H9 (cell line): Measurements from ENCODE around the gene CHGA. TPM values are rescaled to one million over a fixed set of nuclear protein-coding genes. Genes with fewer than 3 reads are reported as not detected.

ENCODE experiments used
- DNase-seq: peaks from one replicate; pipeline ENCODE4 v3.0.0-alpha.2; 2017
- H2AFZ ChIP-seq: one replicate; pipeline ENCODE4 v1.6.1; 2013; ENCODE audit warnings: mild to moderate bottlenecking, low read length, control low read depth, moderate library complexity
- H2AK5ac ChIP-seq: 2 replicates; pipeline ENCODE4 v1.6.1; 2013; ENCODE audit warnings: low read length, control low read depth, mixed read lengths; ENCODE audit not compliant: insufficient read length
- H2BK120ac ChIP-seq: one replicate; pipeline ENCODE4 v1.6.1; 2013; ENCODE audit warnings: low read depth, mild to moderate bottlenecking, low read length, control low read depth, inconsistent platforms; ENCODE audit not compliant: poor library complexity, severe bottlenecking
- H2BK12ac ChIP-seq: 2 replicates; pipeline ENCODE4 v1.6.1; 2013; ENCODE audit warnings: low read length, control low read depth, mixed read lengths, low read depth; ENCODE audit not compliant: insufficient read length
- H2BK15ac ChIP-seq: 2 replicates; pipeline ENCODE4 v1.6.1; 2013; ENCODE audit warnings: low read depth, low read length, control low read depth
- H2BK20ac ChIP-seq: one replicate; pipeline ENCODE4 v1.6.1; 2013; ENCODE audit warnings: low read depth, mild to moderate bottlenecking, low read length, control low read depth, inconsistent platforms; ENCODE audit not compliant: poor library complexity, severe bottlenecking
- H2BK5ac ChIP-seq: 2 replicates; pipeline ENCODE4 v1.6.1; 2013; ENCODE audit warnings: low read length, control low read depth, mixed read lengths; ENCODE audit not compliant: insufficient read length
- H3K14ac ChIP-seq: 2 replicates; pipeline ENCODE4 v1.6.1; 2013; ENCODE audit warnings: low read length, control low read depth; ENCODE audit not compliant: insufficient read depth
- H3K18ac ChIP-seq: 2 replicates; pipeline ENCODE4 v1.6.1; 2013; ENCODE audit warnings: low read depth, mild to moderate bottlenecking, mixed read lengths, low read length, control low read depth; ENCODE audit not compliant: insufficient read length
- H3K23ac ChIP-seq: 2 replicates; pipeline ENCODE4 v1.6.1; 2013; ENCODE audit warnings: low read length, control low read depth, mixed read lengths, low read depth; ENCODE audit not compliant: insufficient read length
- H3K23me2 ChIP-seq: 2 replicates; pipeline ENCODE4 v1.6.1; 2013; ENCODE audit warnings: low read depth, mild to moderate bottlenecking, mixed read lengths, low read length, control low read depth; ENCODE audit not compliant: insufficient read length, poor library complexity, severe bottlenecking
- H3K27ac ChIP-seq: 2 replicates; pipeline ENCODE4 v1.5.1; 2013; ENCODE audit warnings: low read length, control low read depth, mixed read lengths, low read depth; ENCODE audit not compliant: insufficient read length
- H3K27me3 ChIP-seq: 2 replicates; pipeline ENCODE4 v1.6.1; 2013; ENCODE audit warnings: low read length, control low read depth, inconsistent platforms; ENCODE audit not compliant: insufficient read depth
- H3K4ac ChIP-seq: 2 replicates; pipeline ENCODE4 v1.6.1; 2013; ENCODE audit warnings: low read depth, mild to moderate bottlenecking, control low read depth, inconsistent platforms, low read length, moderate library complexity
- H3K4me1 ChIP-seq: 2 replicates; pipeline ENCODE4 v1.6.1; 2013; ENCODE audit warnings: low read length, control low read depth, inconsistent platforms; ENCODE audit not compliant: insufficient read depth
- H3K4me2 ChIP-seq: 2 replicates; pipeline ENCODE4 v1.6.1; 2013; ENCODE audit warnings: low read length, control low read depth, mixed read lengths; ENCODE audit not compliant: insufficient read length, insufficient read depth
- H3K56ac ChIP-seq: 2 replicates; pipeline ENCODE4 v1.6.1; 2013; ENCODE audit warnings: low read depth, mild to moderate bottlenecking, mixed read lengths, low read length, control low read depth; ENCODE audit not compliant: insufficient read length
- H3K79me1 ChIP-seq: 2 replicates; pipeline ENCODE4 v1.6.1; 2013; ENCODE audit warnings: low read depth, mild to moderate bottlenecking, moderate library complexity, low read length, control low read depth, inconsistent platforms; ENCODE audit not compliant: insufficient read depth, poor library complexity, severe bottlenecking
- H3K79me2 ChIP-seq: 2 replicates; pipeline ENCODE4 v1.6.1; 2013; ENCODE audit warnings: low read length, control low read depth, inconsistent platforms; ENCODE audit not compliant: insufficient read depth
- H3K9ac ChIP-seq: 2 replicates; pipeline ENCODE4 v1.6.1; 2013; ENCODE audit warnings: low read length, control low read depth, mixed read lengths; ENCODE audit not compliant: insufficient read length; ENCODE audit errors: extremely low read depth
- H3K9me3 ChIP-seq: one replicate; pipeline ENCODE4 v1.6.1; 2013; ENCODE audit warnings: low read depth, low read length, inconsistent platforms; ENCODE audit not compliant: control insufficient read depth
- H3T11ph ChIP-seq: one replicate; pipeline ENCODE4 v1.6.1; 2013; ENCODE audit warnings: mild to moderate bottlenecking, low read length, control low read depth, inconsistent platforms
- H4K20me1 ChIP-seq: one replicate; pipeline ENCODE4 v1.6.1; 2013; ENCODE audit not compliant: control insufficient read depth, insufficient read length, insufficient read depth
- H4K5ac ChIP-seq: 2 replicates; pipeline ENCODE4 v1.6.1; 2013; ENCODE audit warnings: low read depth, mild to moderate bottlenecking, mixed read lengths, low read length, control low read depth; ENCODE audit not compliant: insufficient read length
- H4K8ac ChIP-seq: replicated peaks from 2 replicates; pipeline ENCODE4 v1.6.1; 2013; ENCODE audit warnings: low read length, control low read depth, mixed read lengths, low read depth; ENCODE audit not compliant: insufficient read length
- H4K91ac ChIP-seq: 2 replicates; pipeline ENCODE4 v1.6.1; 2013; ENCODE audit warnings: low read depth, mild to moderate bottlenecking, moderate library complexity, mixed read lengths, low read length, control low read depth; ENCODE audit not compliant: insufficient read length
- H3K27ac Mint-ChIP-seq, 3 experiments: 2 replicates in 2 of 3; 3 replicates in 1 of 3; pipeline ENCODE4 v1.8.0; 2020 to 2021; ENCODE audit warnings: mixed read lengths in 3 of 3, mild to moderate bottlenecking in 1 of 3, moderate library complexity in 1 of 3
- H3K27me3 Mint-ChIP-seq: 2 replicates; pipeline ENCODE4 v1.8.0; 2021; ENCODE audit warnings: low read depth, mild to moderate bottlenecking, moderate library complexity, mixed read lengths
- H3K36me3 Mint-ChIP-seq, 3 experiments: 2 replicates in 2 of 3; 3 replicates in 1 of 3; pipeline ENCODE4 v1.8.0; 2020 to 2021; ENCODE audit warnings: low read depth in 3 of 3, mixed read lengths in 3 of 3; ENCODE audit not compliant: insufficient read depth in 1 of 3
- H3K4me1 Mint-ChIP-seq, 2 experiments: 2 replicates each; pipeline ENCODE4 v1.8.0; 2020; ENCODE audit warnings: mixed read lengths in 2 of 2
- H3K4me3 Mint-ChIP-seq, 2 experiments: 2 replicates in 1 of 2; 3 replicates in 1 of 2; pipeline ENCODE4 v1.8.0; 2020 to 2021; ENCODE audit warnings: mild to moderate bottlenecking in 2 of 2, mixed read lengths in 2 of 2, moderate library complexity in 1 of 2
- H3K9me3 Mint-ChIP-seq, 2 experiments: 2 replicates in 1 of 2; 3 replicates in 1 of 2; pipeline ENCODE4 v1.8.0; 2020; ENCODE audit warnings: mild to moderate bottlenecking in 2 of 2, mixed read lengths in 2 of 2, moderate library complexity in 1 of 2
- whole genome bisulfite sequencing: extraction: QIAGEN DNeasy Blood & Tissue Kit; methylation state at CpG from one replicate; pipeline ENCODE4 v1.1.7; 2013; ENCODE audit warnings: missing lambda C conversion rate, low lambda C conversion rate, mixed read lengths; ENCODE audit not compliant: insufficient read length; ENCODE audit errors: extremely low coverage; 5-methylcytosine and 5-hydroxymethylcytosine counted together
- total RNA-seq: library from RNA; stranded (reverse); gene quantifications from 2 replicates; pipeline ENCODE4 v1.2.1, GENCODE V29; 2021
- TF ChIP-seq, protein P1 (sequence below): fragments of 200-600 bp; sonication (generic); conservative IDR thresholded peaks from 3 replicates; pipeline ENCODE4 v1.8.0; 2021; ENCODE audit warnings: antibody characterized with exemption, mild to moderate bottlenecking

CHGA gene
- total RNA-seq, 1 experiment from 2014 or later, result 6.7 TPM

DNA sequence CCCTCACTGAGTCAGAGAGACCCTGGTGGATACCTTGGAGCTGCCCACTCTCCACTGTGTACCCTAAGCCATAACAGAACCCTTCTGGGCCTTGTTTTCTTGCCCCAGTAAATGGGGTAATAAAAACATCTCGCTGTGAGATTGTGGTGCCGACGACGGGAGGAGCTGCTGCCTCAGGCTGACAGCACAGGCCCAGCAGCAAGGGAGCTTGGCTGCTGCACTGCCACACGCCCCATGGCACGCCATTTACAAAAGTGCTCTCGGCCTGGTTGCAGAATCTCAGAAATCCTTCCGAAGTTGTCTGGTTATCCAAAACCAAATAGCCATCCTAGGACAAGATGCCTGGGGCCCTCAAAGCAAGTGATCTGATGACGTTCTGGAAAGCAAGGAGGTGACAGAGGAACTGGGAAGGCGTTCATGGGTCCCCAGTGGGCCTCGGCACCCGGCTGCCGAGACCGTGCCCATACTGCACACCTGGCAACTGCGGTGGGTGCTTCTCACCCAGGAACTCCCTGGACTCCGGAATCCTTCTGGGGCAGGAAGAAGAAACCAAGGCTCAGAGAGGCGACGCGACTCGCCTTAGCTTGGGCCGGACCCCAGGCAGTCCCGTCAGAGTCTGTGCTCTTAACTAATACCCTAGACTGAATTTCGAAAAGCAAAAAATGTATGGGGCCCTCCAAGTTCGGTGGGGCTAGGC, 26.7 kb downstream of the CHGA start:
- H3K36me3 Mint-ChIP-seq, result peaks cover 17 to 37% (median 37%) of the 10 kb centered on the region in 3 experiments
- H2BK5ac ChIP-seq, result no peak overlapping the region

More for the DNA sequence above, 26.7 kb downstream of the CHGA start:
- no CpG with 5 or more reads among the region's 24 CpGs for WGBS
- no peak overlapping the region for H2AK5ac ChIP-seq
- no peak overlapping the region for H4K5ac ChIP-seq
- H3K79me2 ChIP-seq, result no peaks in the 10 kb centered on the region
- H3K56ac ChIP-seq, result no peak overlapping the region
- Mint-ChIP-seq H3K4me1 (peaks cover under 1% of the 10 kb centered on the region in 2 experiments; a peak in 3 of 4 replicates), H3K27me3 (peaks cover 2% of the 10 kb centered on the region; the same call in 1 of the 2 replicates), H3K9me3 (no peaks in the 10 kb centered on the region; a peak in 1 of 5 replicates), H3K4me3 (no peak overlapping the region), H3K27ac (peak overlapping the region in 1 of 3 experiments; percentile 40; a peak in 3 of 7 replicates)
- H3K27ac ChIP-seq, result no peak overlapping the region
- H3K14ac ChIP-seq, result no peak overlapping the region; the same call in 1 of the 2 replicates
- H3K27me3 ChIP-seq, result no peaks in the 10 kb centered on the region
- no peak overlapping the region for H3K18ac ChIP-seq
- H2BK12ac ChIP-seq, result no peak overlapping the region
- no peak overlapping the region for H3K23ac ChIP-seq
- H2BK120ac ChIP-seq, result no peak overlapping the region
- H3K23me2 ChIP-seq, result no peaks in the 10 kb centered on the region
- DNase-seq, result no peak
- no peaks in the 10 kb centered on the region for H3K4me1 ChIP-seq
- H4K8ac ChIP-seq, result no peak overlapping the region
- H4K20me1 ChIP-seq, result no peaks in the 10 kb centered on the region
- no peak overlapping the region for H2BK20ac ChIP-seq
- no peak overlapping the region for H3K9ac ChIP-seq
- no peak overlapping the region for H4K91ac ChIP-seq
- TF ChIP-seq, protein P1, sequence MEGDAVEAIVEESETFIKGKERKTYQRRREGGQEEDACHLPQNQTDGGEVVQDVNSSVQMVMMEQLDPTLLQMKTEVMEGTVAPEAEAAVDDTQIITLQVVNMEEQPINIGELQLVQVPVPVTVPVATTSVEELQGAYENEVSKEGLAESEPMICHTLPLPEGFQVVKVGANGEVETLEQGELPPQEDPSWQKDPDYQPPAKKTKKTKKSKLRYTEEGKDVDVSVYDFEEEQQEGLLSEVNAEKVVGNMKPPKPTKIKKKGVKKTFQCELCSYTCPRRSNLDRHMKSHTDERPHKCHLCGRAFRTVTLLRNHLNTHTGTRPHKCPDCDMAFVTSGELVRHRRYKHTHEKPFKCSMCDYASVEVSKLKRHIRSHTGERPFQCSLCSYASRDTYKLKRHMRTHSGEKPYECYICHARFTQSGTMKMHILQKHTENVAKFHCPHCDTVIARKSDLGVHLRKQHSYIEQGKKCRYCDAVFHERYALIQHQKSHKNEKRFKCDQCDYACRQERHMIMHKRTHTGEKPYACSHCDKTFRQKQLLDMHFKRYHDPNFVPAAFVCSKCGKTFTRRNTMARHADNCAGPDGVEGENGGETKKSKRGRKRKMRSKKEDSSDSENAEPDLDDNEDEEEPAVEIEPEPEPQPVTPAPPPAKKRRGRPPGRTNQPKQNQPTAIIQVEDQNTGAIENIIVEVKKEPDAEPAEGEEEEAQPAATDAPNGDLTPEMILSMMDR, result no peak
- H3K9me3 ChIP-seq, result no peaks in the 10 kb centered on the region
- no peak overlapping the region for H2BK15ac ChIP-seq
- no peak overlapping the region for H3T11ph ChIP-seq
- H3K79me1 ChIP-seq, result no peaks in the 10 kb centered on the region
- no peak overlapping the region for H3K4me2 ChIP-seq
- H2AFZ ChIP-seq, result no peak overlapping the region
- no peak overlapping the region for H3K4ac ChIP-seq
